Hematopoietic multipotent progenitor cell treated with erythropoietin and hydrocortisone succinate and interleukin-3 and kit ligand, for 6 days (in vitro differentiated cells): ENCODE data around the gene BCL2.

ENCODE experiments used
- DNase-seq: peaks from one replicate; pipeline ENCODE4 v3.0.0-alpha.2; 2015

Gene BCL2

GRCh38 chr18:63154350-63155152, 165.0 kb downstream of the BCL2 start:
- DNase-seq: no peak

- no peak for DNase-seq
These were observed 166.8 kb downstream of the BCL2 start for GRCh38 chr18:63152791-63153190.

- DNase-seq: no peak
These were observed 167.5 kb downstream of the BCL2 start for GRCh38 chr18:63152096-63152495.

GRCh38 chr18:63151539-63151938, 168.0 kb downstream of the BCL2 start:
- no peak for DNase-seq

GRCh38 chr18:63150942-63151421, 168.6 kb downstream of the BCL2 start:
- no peak for DNase-seq

- DNase-seq: no peak
These were observed 169.2 kb downstream of the BCL2 start for GRCh38 chr18:63150326-63150725.

GRCh38 chr18:63149302-63149587, 170.3 kb downstream of the BCL2 start:
- DNase-seq: no peak

GRCh38 chr18:63148449-63149301, 170.9 kb downstream of the BCL2 start:
- DNase-seq: no peak

GRCh38 chr18:63147973-63148372, 171.6 kb downstream of the BCL2 start:
- DNase-seq: no peak

- no peak for DNase-seq
These were observed 172.7 kb downstream of the BCL2 start for GRCh38 chr18:63146828-63147409.

- no peak for DNase-seq
These were observed 173.6 kb downstream of the BCL2 start for GRCh38 chr18:63145851-63146555.

- DNase-seq: no peak
These were observed 174.3 kb downstream of the BCL2 start for GRCh38 chr18:63145166-63145850.

- no peak for DNase-seq
These were observed 174.8 kb downstream of the BCL2 start for GRCh38 chr18:63144748-63145147.

- no peak for DNase-seq
These were observed 176.2 kb downstream of the BCL2 start for GRCh38 chr18:63143330-63143771.

- DNase-seq: no peak
These were observed 176.9 kb downstream of the BCL2 start for GRCh38 chr18:63142594-63143225.

GRCh38 chr18:63141778-63142176, 177.8 kb downstream of the BCL2 start:
- peak; percentile 35 for DNase-seq

- DNase-seq: no peak
These were observed 178.4 kb downstream of the BCL2 start for GRCh38 chr18:63140997-63141777.

GRCh38 chr18:63140038-63140450, 179.5 kb downstream of the BCL2 start:
- no peak for DNase-seq

- DNase-seq: peak; percentile 62
These were observed 180.9 kb downstream of the BCL2 start for GRCh38 chr18:63138436-63139340.

- peak; percentile 60 for DNase-seq
These were observed 181.6 kb downstream of the BCL2 start for GRCh38 chr18:63137999-63138435.
